ENCODE results near the gene ENPP4.

GRCh38 chr6:46160102-46160501 lies 30.3 kb downstream of the ENPP4 start:
- TF ChIP-seq, protein P1, sequence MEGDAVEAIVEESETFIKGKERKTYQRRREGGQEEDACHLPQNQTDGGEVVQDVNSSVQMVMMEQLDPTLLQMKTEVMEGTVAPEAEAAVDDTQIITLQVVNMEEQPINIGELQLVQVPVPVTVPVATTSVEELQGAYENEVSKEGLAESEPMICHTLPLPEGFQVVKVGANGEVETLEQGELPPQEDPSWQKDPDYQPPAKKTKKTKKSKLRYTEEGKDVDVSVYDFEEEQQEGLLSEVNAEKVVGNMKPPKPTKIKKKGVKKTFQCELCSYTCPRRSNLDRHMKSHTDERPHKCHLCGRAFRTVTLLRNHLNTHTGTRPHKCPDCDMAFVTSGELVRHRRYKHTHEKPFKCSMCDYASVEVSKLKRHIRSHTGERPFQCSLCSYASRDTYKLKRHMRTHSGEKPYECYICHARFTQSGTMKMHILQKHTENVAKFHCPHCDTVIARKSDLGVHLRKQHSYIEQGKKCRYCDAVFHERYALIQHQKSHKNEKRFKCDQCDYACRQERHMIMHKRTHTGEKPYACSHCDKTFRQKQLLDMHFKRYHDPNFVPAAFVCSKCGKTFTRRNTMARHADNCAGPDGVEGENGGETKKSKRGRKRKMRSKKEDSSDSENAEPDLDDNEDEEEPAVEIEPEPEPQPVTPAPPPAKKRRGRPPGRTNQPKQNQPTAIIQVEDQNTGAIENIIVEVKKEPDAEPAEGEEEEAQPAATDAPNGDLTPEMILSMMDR (IDR thresholded peaks at IDR 0.05), result no peak
- no peak for TF ChIP-seq POLR2A (IDR thresholded peaks at IDR 0.05)
